BJ (cell line): Measurements from ENCODE around the gene ABI1. TPM values are rescaled to one million over a fixed set of nuclear protein-coding genes. Genes with fewer than 3 reads are reported as not detected.

Experiments used
- CTCF ChIA-PET: fragments of 350-600 bp; formaldehyde crosslinking; extraction: SDS; loops from one replicate; lab custom pipeline; 2021; ENCODE audit warnings: antibody characterized with exemption, inconsistent platforms; lab: Yijun Ruan, JAX
- POLR2A ChIA-PET: fragments of 300-600 bp; sonication (Branson Sonifier 250); formaldehyde crosslinking; extraction: SDS; loops from one replicate; lab custom pipeline; 2021; ENCODE audit warnings: antibody characterized with exemption; lab: Charles Lee
- DNase-seq: peaks from one replicate; pipeline ENCODE4 v3.0.0-alpha.2; 2011; ENCODE audit warnings: low read depth
- H3K27me3 ChIP-seq: 2 replicates; pipeline ENCODE4 v1.6.0; 2011; ENCODE audit warnings: low read length; ENCODE audit not compliant: control insufficient read depth, insufficient read depth
- H3K36me3 ChIP-seq: 2 replicates; pipeline ENCODE4 v1.5.1; 2011; ENCODE audit warnings: low read length; ENCODE audit not compliant: control insufficient read depth, insufficient read depth
- H3K4me3 ChIP-seq: 2 replicates; pipeline ENCODE4 v1.5.1; 2011; ENCODE audit warnings: low read depth, mild to moderate bottlenecking, control low read depth, low read length
- CTCF ChIP-seq: IDR thresholded peaks from 2 replicates; pipeline ENCODE4 v1.5.1; 2011; ENCODE audit warnings: low read depth, mild to moderate bottlenecking, control low read depth, inconsistent platforms, low read length, moderate library complexity; ENCODE audit not compliant: insufficient read depth
- polyA plus RNA-seq: library from polyadenylated mRNA; depleted of rRNA; stranded (reverse); fragments of >200 nt; gene quantifications from 2 replicates; pipeline ENCODE4 v1.2.3, GENCODE V29; 2011

Gene ABI1
- polyA plus RNA-seq, 1 experiment: 67.0 TPM

- no peak overlapping the region for H3K4me3 ChIP-seq
- POLR2A ChIA-PET: no interaction called here
- no peak for TF ChIP-seq CTCF
- H3K27me3 ChIP-seq: no peaks in the 10 kb centered on the region
- CTCF ChIA-PET: interaction anchor here (1.0 kb wide), 1 partner anchor 15 kb away, joined by 3 read pairs; no protein-coding TSS in a partner anchor
- no peak for DNase-seq
- H3K36me3 ChIP-seq: peaks cover 2% of the 10 kb centered on the region; the same call in 1 of the 2 replicates
These were observed 121.6 kb downstream of the ABI1 start for GRCh38 chr10:26739071-26739631.

- ChIA-PET CTCF (no interaction called here), POLR2A (no interaction called here)
- no peak for DNase-seq
- Histone ChIP-seq H3K36me3 (peaks cover 5% of the 10 kb centered on the region; the same call in 1 of the 2 replicates), H3K4me3 (no peak overlapping the region), H3K27me3 (no peaks in the 10 kb centered on the region)
- no peak for TF ChIP-seq CTCF
These were observed 122.4 kb downstream of the ABI1 start for GRCh38 chr10:26738301-26738911.

- ChIA-PET POLR2A (no interaction called here), CTCF (interaction anchor here (3.5 kb wide), 1 partner anchor 144 kb away, joined by 15 read pairs; no protein-coding TSS in a partner anchor)
- TF ChIP-seq CTCF: no peak
- Histone ChIP-seq H3K4me3 (no peak overlapping the region), H3K36me3 (peaks cover 6% of the 10 kb centered on the region; the same call in 1 of the 2 replicates), H3K27me3 (no peaks in the 10 kb centered on the region)
- no peak for DNase-seq
These were observed 123.0 kb downstream of the ABI1 start for GRCh38 chr10:26737730-26738129.

GRCh38 chr10:26735435-26735834 is 125.3 kb downstream of the ABI1 start:
- Histone ChIP-seq H3K27me3 (no peaks in the 10 kb centered on the region), H3K4me3 (no peak overlapping the region), H3K36me3 (peaks cover 6% of the 10 kb centered on the region)
- ChIA-PET CTCF (interaction anchor here (3.4 to 3.5 kb wide), 2 partner anchors 9 to 146 kb away, joined by 15 to 21 read pairs; no protein-coding TSS in a partner anchor), POLR2A (no interaction called here)
- no peak for TF ChIP-seq CTCF
- DNase-seq: no peak

- no peak for DNase-seq
- CTCF ChIA-PET: interaction anchor here (3.4 to 3.5 kb wide), 2 partner anchors 8 to 148 kb away, joined by 15 to 21 read pairs; no protein-coding TSS in a partner anchor
- TF ChIP-seq CTCF: no peak
- no peaks in the 10 kb centered on the region for H3K27me3 ChIP-seq
- POLR2A ChIA-PET: no interaction called here
- H3K4me3 ChIP-seq: no peak overlapping the region
- H3K36me3 ChIP-seq: peaks cover 6% of the 10 kb centered on the region
These were observed 126.8 kb downstream of the ABI1 start for GRCh38 chr10:26733750-26734568.
